H9 (cell line): ENCODE results near the gene NDUFAB1. TPM values are rescaled to one million over a fixed set of nuclear protein-coding genes. Genes with fewer than 3 reads are reported as not detected.

Source experiments
- DNase-seq: peaks from one replicate; pipeline ENCODE4 v3.0.0-alpha.2; 2017
- H2AFZ ChIP-seq: one replicate; pipeline ENCODE4 v1.6.1; 2013; ENCODE audit warnings: mild to moderate bottlenecking, low read length, control low read depth, moderate library complexity
- H2AK5ac ChIP-seq: 2 replicates; pipeline ENCODE4 v1.6.1; 2013; ENCODE audit warnings: low read length, control low read depth, mixed read lengths; ENCODE audit not compliant: insufficient read length
- H2BK120ac ChIP-seq: one replicate; pipeline ENCODE4 v1.6.1; 2013; ENCODE audit warnings: low read depth, mild to moderate bottlenecking, low read length, control low read depth, inconsistent platforms; ENCODE audit not compliant: poor library complexity, severe bottlenecking
- H2BK12ac ChIP-seq: 2 replicates; pipeline ENCODE4 v1.6.1; 2013; ENCODE audit warnings: low read length, control low read depth, mixed read lengths, low read depth; ENCODE audit not compliant: insufficient read length
- H2BK15ac ChIP-seq: 2 replicates; pipeline ENCODE4 v1.6.1; 2013; ENCODE audit warnings: low read depth, low read length, control low read depth
- H2BK20ac ChIP-seq: one replicate; pipeline ENCODE4 v1.6.1; 2013; ENCODE audit warnings: low read depth, mild to moderate bottlenecking, low read length, control low read depth, inconsistent platforms; ENCODE audit not compliant: poor library complexity, severe bottlenecking
- H2BK5ac ChIP-seq: 2 replicates; pipeline ENCODE4 v1.6.1; 2013; ENCODE audit warnings: low read length, control low read depth, mixed read lengths; ENCODE audit not compliant: insufficient read length
- H3K14ac ChIP-seq: 2 replicates; pipeline ENCODE4 v1.6.1; 2013; ENCODE audit warnings: low read length, control low read depth; ENCODE audit not compliant: insufficient read depth
- H3K18ac ChIP-seq: 2 replicates; pipeline ENCODE4 v1.6.1; 2013; ENCODE audit warnings: low read depth, mild to moderate bottlenecking, mixed read lengths, low read length, control low read depth; ENCODE audit not compliant: insufficient read length
- H3K23ac ChIP-seq: 2 replicates; pipeline ENCODE4 v1.6.1; 2013; ENCODE audit warnings: low read length, control low read depth, mixed read lengths, low read depth; ENCODE audit not compliant: insufficient read length
- H3K23me2 ChIP-seq: 2 replicates; pipeline ENCODE4 v1.6.1; 2013; ENCODE audit warnings: low read depth, mild to moderate bottlenecking, mixed read lengths, low read length, control low read depth; ENCODE audit not compliant: insufficient read length, poor library complexity, severe bottlenecking
- H3K27ac ChIP-seq: 2 replicates; pipeline ENCODE4 v1.5.1; 2013; ENCODE audit warnings: low read length, control low read depth, mixed read lengths, low read depth; ENCODE audit not compliant: insufficient read length
- H3K27me3 ChIP-seq: 2 replicates; pipeline ENCODE4 v1.6.1; 2013; ENCODE audit warnings: low read length, control low read depth, inconsistent platforms; ENCODE audit not compliant: insufficient read depth
- H3K4ac ChIP-seq: 2 replicates; pipeline ENCODE4 v1.6.1; 2013; ENCODE audit warnings: low read depth, mild to moderate bottlenecking, control low read depth, inconsistent platforms, low read length, moderate library complexity
- H3K4me1 ChIP-seq: 2 replicates; pipeline ENCODE4 v1.6.1; 2013; ENCODE audit warnings: low read length, control low read depth, inconsistent platforms; ENCODE audit not compliant: insufficient read depth
- H3K4me2 ChIP-seq: 2 replicates; pipeline ENCODE4 v1.6.1; 2013; ENCODE audit warnings: low read length, control low read depth, mixed read lengths; ENCODE audit not compliant: insufficient read length, insufficient read depth
- H3K56ac ChIP-seq: 2 replicates; pipeline ENCODE4 v1.6.1; 2013; ENCODE audit warnings: low read depth, mild to moderate bottlenecking, mixed read lengths, low read length, control low read depth; ENCODE audit not compliant: insufficient read length
- H3K79me1 ChIP-seq: 2 replicates; pipeline ENCODE4 v1.6.1; 2013; ENCODE audit warnings: low read depth, mild to moderate bottlenecking, moderate library complexity, low read length, control low read depth, inconsistent platforms; ENCODE audit not compliant: insufficient read depth, poor library complexity, severe bottlenecking
- H3K79me2 ChIP-seq: 2 replicates; pipeline ENCODE4 v1.6.1; 2013; ENCODE audit warnings: low read length, control low read depth, inconsistent platforms; ENCODE audit not compliant: insufficient read depth
- H3K9ac ChIP-seq: 2 replicates; pipeline ENCODE4 v1.6.1; 2013; ENCODE audit warnings: low read length, control low read depth, mixed read lengths; ENCODE audit not compliant: insufficient read length; ENCODE audit errors: extremely low read depth
- H3K9me3 ChIP-seq: one replicate; pipeline ENCODE4 v1.6.1; 2013; ENCODE audit warnings: low read depth, low read length, inconsistent platforms; ENCODE audit not compliant: control insufficient read depth
- H3T11ph ChIP-seq: one replicate; pipeline ENCODE4 v1.6.1; 2013; ENCODE audit warnings: mild to moderate bottlenecking, low read length, control low read depth, inconsistent platforms
- H4K20me1 ChIP-seq: one replicate; pipeline ENCODE4 v1.6.1; 2013; ENCODE audit not compliant: control insufficient read depth, insufficient read length, insufficient read depth
- H4K5ac ChIP-seq: 2 replicates; pipeline ENCODE4 v1.6.1; 2013; ENCODE audit warnings: low read depth, mild to moderate bottlenecking, mixed read lengths, low read length, control low read depth; ENCODE audit not compliant: insufficient read length
- H4K8ac ChIP-seq: replicated peaks from 2 replicates; pipeline ENCODE4 v1.6.1; 2013; ENCODE audit warnings: low read length, control low read depth, mixed read lengths, low read depth; ENCODE audit not compliant: insufficient read length
- H4K91ac ChIP-seq: 2 replicates; pipeline ENCODE4 v1.6.1; 2013; ENCODE audit warnings: low read depth, mild to moderate bottlenecking, moderate library complexity, mixed read lengths, low read length, control low read depth; ENCODE audit not compliant: insufficient read length
- H3K27ac Mint-ChIP-seq, 3 experiments: 2 replicates in 2 of 3; 3 replicates in 1 of 3; pipeline ENCODE4 v1.8.0; 2020 to 2021; ENCODE audit warnings: mixed read lengths in 3 of 3, mild to moderate bottlenecking in 1 of 3, moderate library complexity in 1 of 3
- H3K27me3 Mint-ChIP-seq: 2 replicates; pipeline ENCODE4 v1.8.0; 2021; ENCODE audit warnings: low read depth, mild to moderate bottlenecking, moderate library complexity, mixed read lengths
- H3K36me3 Mint-ChIP-seq, 3 experiments: 2 replicates in 2 of 3; 3 replicates in 1 of 3; pipeline ENCODE4 v1.8.0; 2020 to 2021; ENCODE audit warnings: low read depth in 3 of 3, mixed read lengths in 3 of 3; ENCODE audit not compliant: insufficient read depth in 1 of 3
- H3K4me1 Mint-ChIP-seq, 2 experiments: 2 replicates each; pipeline ENCODE4 v1.8.0; 2020; ENCODE audit warnings: mixed read lengths in 2 of 2
- H3K4me3 Mint-ChIP-seq, 2 experiments: 2 replicates in 1 of 2; 3 replicates in 1 of 2; pipeline ENCODE4 v1.8.0; 2020 to 2021; ENCODE audit warnings: mild to moderate bottlenecking in 2 of 2, mixed read lengths in 2 of 2, moderate library complexity in 1 of 2
- H3K9me3 Mint-ChIP-seq, 2 experiments: 2 replicates in 1 of 2; 3 replicates in 1 of 2; pipeline ENCODE4 v1.8.0; 2020; ENCODE audit warnings: mild to moderate bottlenecking in 2 of 2, mixed read lengths in 2 of 2, moderate library complexity in 1 of 2
- WGBS: extraction: QIAGEN DNeasy Blood & Tissue Kit; methylation state at CpG from one replicate; pipeline ENCODE4 v1.1.7; 2013; ENCODE audit warnings: missing lambda C conversion rate, low lambda C conversion rate, mixed read lengths; ENCODE audit not compliant: insufficient read length; ENCODE audit errors: extremely low coverage; 5-methylcytosine and 5-hydroxymethylcytosine counted together
- total RNA-seq: library from RNA; stranded (reverse); gene quantifications from 2 replicates; pipeline ENCODE4 v1.2.1, GENCODE V29; 2021
- TF ChIP-seq, protein P1 (sequence below): fragments of 200-600 bp; sonication (generic); conservative IDR thresholded peaks from 3 replicates; pipeline ENCODE4 v1.8.0; 2021; ENCODE audit warnings: antibody characterized with exemption, mild to moderate bottlenecking

NDUFAB1 gene
- total RNA-seq, 1 experiment from 2014 or later: 192 TPM

DNA sequence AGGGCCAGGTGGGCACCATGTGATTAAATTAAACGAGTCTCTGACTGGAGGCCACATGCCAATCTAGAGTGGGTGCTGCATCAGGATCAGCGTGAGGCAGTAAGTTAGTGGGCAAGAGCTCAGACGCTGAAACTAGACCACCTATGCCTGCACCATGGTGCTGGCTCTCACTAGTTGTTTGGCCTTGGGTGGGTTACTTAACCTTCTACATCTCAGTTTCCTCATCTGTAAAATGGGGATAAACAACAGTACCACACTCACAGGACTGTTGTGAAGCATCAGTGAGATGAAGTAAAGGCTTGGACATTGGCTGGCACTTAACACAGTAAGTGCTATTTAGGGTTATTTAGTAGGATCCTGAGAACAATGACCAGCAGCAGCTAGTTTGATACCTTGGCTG, 5.9 kb downstream of the NDUFAB1 start:
- H3K36me3 Mint-ChIP-seq: peaks cover 27 to 83% (median 63%) of the 10 kb centered on the region in 3 experiments; a peak in 6 of 7 replicates
- no peak overlapping the region for H2BK12ac ChIP-seq
- no peak overlapping the region for H3K4me3 Mint-ChIP-seq
- H3K23ac ChIP-seq: no peak overlapping the region
- no CpG with 5 or more reads among the region's 3 CpGs for WGBS
- H4K91ac ChIP-seq: no peak overlapping the region
- no peak for DNase-seq
- H3K9me3 Mint-ChIP-seq: no peaks in the 10 kb centered on the region
- no peak overlapping the region for H3K18ac ChIP-seq
- H3K27ac Mint-ChIP-seq: no peak overlapping the region
- TF ChIP-seq, protein P1, sequence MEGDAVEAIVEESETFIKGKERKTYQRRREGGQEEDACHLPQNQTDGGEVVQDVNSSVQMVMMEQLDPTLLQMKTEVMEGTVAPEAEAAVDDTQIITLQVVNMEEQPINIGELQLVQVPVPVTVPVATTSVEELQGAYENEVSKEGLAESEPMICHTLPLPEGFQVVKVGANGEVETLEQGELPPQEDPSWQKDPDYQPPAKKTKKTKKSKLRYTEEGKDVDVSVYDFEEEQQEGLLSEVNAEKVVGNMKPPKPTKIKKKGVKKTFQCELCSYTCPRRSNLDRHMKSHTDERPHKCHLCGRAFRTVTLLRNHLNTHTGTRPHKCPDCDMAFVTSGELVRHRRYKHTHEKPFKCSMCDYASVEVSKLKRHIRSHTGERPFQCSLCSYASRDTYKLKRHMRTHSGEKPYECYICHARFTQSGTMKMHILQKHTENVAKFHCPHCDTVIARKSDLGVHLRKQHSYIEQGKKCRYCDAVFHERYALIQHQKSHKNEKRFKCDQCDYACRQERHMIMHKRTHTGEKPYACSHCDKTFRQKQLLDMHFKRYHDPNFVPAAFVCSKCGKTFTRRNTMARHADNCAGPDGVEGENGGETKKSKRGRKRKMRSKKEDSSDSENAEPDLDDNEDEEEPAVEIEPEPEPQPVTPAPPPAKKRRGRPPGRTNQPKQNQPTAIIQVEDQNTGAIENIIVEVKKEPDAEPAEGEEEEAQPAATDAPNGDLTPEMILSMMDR: no peak
- H2BK20ac ChIP-seq: no peak overlapping the region
- no peak overlapping the region for H3K4ac ChIP-seq
- H4K8ac ChIP-seq: no peak overlapping the region
- H3K4me1 Mint-ChIP-seq: peaks cover 0 to 6% of the 10 kb centered on the region in 2 experiments; a peak in 2 of 4 replicates
- H3K27me3 ChIP-seq: no peaks in the 10 kb centered on the region
- no peak overlapping the region for H3K56ac ChIP-seq
- no peaks in the 10 kb centered on the region for H3K27me3 Mint-ChIP-seq
- H3K9me3 ChIP-seq: no peaks in the 10 kb centered on the region
- H4K5ac ChIP-seq: no peak overlapping the region
- no peak overlapping the region for H3T11ph ChIP-seq
- H2AFZ ChIP-seq: no peak overlapping the region
- H3K79me2 ChIP-seq: peaks cover 23% of the 10 kb centered on the region; the same call in 1 of the 2 replicates
- no peak overlapping the region for H2BK120ac ChIP-seq
- no peaks in the 10 kb centered on the region for H3K4me1 ChIP-seq
- no peak overlapping the region for H3K9ac ChIP-seq
- no peak overlapping the region for H3K14ac ChIP-seq
- H4K20me1 ChIP-seq: no peaks in the 10 kb centered on the region
- H2BK15ac ChIP-seq: no peak overlapping the region
- H3K79me1 ChIP-seq: peaks cover 2% of the 10 kb centered on the region
- H2AK5ac ChIP-seq: no peak overlapping the region
- no peak overlapping the region for H3K27ac ChIP-seq
- H3K23me2 ChIP-seq: peaks cover 2% of the 10 kb centered on the region
- no peak overlapping the region for H2BK5ac ChIP-seq
- no peak overlapping the region for H3K4me2 ChIP-seq
